NK-92 treated with Interleukin-12 subunit alpha and Interleukin-12 subunit beta, amount 100 ng/mL, for 24 hours (cell line): ENCODE data around the gene CFAP126.
A peak's percentile ranks its signal among the peaks of the same experiment; 100 is the strongest.
"Not testable (repeated sequence)": the region's sequence is repeated elsewhere in the genome, so short reads cannot be mapped to it uniquely, and the experiment has no call there.

Source experiments
- DNase-seq: peaks from one replicate; lab custom pipeline; 2025; lab: John Stamatoyannopoulos, UW

CFAP126 gene, protein sequence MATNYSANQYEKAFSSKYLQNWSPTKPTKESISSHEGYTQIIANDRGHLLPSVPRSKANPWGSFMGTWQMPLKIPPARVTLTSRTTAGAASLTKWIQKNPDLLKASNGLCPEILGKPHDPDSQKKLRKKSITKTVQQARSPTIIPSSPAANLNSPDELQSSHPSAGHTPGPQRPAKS

DNA sequence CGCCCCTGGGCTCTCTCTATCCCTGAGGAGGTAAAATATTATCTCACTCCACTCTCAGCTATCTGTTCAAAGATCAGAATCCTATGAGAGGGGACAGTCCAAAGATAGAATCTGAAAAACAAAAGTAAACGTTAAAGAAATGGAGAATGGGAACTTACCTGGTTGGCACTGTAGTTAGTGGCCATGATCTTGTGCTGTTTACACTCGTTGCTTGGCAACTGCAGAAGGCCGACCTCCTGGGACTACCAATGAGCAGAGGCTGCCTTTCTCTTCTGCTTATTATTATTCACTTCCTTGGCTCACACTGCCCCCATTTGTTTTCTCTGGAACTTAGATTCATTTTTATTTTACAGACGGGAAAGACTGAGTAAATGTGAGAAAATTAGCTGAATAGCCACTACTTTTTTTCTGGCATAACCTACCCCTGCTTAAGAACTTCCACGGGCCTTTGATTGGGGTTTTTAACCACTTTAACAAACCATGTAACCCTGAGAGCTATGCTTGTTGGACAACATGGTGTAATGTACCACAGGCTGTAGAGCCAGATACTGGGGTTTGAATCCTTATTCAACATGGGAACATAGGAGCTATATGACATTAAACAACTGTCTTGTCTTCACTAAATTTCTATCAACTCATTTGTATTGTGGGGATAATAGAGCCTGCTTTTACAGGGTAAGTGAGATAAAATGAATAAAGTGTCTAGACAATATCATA lies at the start of gene CFAP126:
Gene CFAP126 (minus strand): TSS at position 193 of the 717 bp plus-strand sequence. CDS start 8 bp downstream, at position 185.
- DNase-seq = no peak

DNA sequence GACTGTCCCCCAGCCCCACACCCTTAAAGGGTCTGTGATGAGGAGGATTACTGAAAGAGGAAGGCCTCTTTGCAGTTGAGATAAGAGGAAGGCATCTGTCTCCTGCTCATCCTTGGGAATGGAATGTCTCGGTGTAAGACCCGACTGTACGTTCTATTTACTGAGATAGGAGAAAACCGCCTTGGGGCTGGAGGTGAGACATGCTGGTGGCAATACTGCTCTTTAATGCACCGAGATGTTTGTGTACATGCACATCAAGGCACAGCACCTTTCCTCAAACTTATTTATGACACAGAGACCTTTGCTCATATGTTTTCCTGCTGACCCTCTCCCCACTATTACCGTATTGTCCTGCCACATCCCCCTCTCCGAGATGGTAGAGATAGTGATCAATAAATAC lies 45.4 kb upstream of the CFAP126 start:
- DNase-seq = not testable (repeated sequence)

DNA sequence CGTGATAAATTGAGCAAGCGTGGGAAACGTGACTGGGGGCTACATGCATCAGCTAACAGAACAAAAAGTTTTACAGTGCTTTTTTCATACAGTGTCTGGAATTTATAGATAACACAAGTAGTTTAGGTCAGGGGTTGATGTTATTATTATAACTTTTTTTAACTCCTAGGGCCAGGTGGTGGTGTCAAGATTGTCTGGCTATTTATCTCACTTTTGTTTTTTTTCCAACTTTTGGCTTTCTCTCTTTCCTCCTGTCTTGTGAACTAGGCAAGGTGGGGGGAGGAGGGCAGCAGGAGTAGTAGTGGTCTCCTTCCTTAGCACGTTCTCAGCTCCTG lies 42.9 kb upstream of the CFAP126 start:
- not testable (repeated sequence) for DNase-seq

DNA sequence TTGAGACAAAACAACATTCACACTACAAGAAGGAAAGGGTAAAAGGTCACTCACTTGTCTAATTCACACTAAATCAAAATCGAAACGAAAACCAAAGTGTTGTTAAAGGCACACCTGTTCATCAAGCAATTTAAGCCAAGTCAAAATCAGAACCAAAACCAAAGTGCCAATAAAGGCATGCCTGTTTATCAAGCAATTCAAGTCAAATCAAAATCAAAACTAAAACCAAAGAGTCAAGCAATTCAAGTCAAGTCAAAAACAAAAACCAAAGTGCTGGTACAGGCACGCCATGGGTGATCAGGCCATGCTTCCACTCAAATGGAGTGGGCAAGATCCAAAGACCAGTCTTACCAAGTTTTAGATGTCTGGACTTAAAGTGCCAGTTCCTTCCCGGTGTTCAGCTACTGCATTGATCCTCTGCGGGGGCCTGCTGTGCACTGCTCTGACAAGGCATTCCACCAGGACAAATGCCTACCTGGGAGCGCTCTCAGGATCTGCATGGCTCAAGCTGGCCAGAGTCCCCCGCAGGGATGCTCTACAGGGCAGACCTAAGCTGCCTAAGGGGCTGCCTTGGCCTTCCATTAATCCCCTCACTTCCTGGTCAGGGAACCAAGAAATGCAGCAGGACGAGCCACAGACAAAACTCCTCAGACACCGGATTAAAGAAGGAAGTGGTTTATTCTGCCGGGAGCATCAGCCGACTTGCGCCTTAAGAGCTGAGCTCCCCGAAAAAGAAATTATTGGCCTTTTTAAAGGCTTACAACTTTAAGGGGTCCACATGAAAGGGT lies 42.4 kb upstream of the CFAP126 start:
- DNase-seq = not testable (repeated sequence)

DNA sequence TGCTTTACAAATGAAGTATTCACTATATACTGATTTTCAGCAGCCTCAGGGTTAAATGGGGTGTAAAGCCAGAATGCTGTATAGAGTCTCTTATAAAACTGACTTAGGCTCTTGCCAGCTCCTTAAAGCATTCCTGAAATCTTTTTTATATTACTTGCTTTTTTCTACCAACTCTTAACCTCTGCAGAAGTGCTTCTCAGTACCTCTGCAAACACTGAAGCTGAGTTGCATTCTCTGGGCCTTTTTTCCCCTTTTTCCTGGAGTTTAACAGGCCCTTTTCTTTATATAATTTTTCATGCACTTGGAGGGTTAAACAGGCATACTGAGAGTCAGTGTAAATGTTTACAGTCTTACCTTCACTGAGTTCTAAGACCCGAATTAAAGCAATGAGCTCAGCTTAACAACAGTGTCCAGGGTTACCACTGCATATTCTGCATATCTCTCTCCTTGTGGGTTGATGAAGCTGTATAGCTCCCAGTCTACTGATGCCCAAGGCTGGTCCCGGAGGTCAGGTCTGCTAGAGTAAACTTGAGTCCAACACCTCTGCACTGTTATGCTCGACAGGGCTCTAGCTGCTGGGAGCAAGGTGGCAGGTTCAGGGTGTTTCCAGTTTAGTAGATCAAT lies 40.9 kb upstream of the CFAP126 start:
- DNase-seq = no peak

DNA sequence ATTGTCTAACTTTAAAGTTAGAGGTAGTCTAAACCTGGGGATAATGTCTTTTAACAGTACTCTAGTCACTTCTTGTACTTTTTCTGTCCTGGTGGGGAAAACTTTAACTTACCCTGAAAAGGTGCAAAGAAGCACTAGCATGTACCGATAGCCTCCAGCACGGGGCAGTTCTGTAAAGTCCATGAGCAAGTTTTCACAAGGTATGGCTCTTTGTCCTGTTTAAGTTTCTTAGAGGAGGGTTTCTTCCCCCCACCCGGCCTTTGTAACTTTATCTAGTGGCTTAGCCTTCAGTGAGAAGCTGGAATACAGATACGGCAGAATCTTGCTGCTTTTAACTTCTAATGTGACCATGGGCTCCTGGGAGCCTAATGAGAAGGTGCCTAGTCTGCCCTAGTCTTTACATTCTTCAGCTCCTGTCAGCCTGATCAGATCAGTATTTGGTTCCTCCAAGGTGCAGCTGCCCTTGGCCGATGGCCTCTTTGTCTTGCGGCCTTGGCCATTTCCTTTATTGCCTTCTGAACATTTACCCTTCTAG lies 39.8 kb upstream of the CFAP126 start:
- no peak for DNase-seq

DNA sequence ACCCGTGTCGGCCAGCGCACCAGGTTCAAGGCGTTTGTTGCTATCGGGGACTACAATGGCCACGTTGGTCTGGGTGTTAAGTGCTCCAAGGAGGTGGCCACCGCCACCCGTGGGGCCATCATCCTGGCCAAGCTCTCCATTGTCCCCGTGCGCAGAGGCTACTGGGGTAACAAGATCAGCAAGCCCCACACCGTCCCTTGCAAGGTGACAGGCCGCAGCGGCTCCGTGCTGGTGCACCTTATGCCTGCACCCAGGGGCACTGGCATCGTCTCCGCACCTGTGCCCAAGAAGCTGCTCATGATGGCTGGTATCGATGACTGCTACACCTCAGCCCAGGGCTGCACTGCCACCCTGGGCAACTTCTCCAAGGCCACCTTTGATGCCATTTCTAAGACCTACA lies 38.9 kb upstream of the CFAP126 start:
- DNase-seq = not testable (repeated sequence)

DNA sequence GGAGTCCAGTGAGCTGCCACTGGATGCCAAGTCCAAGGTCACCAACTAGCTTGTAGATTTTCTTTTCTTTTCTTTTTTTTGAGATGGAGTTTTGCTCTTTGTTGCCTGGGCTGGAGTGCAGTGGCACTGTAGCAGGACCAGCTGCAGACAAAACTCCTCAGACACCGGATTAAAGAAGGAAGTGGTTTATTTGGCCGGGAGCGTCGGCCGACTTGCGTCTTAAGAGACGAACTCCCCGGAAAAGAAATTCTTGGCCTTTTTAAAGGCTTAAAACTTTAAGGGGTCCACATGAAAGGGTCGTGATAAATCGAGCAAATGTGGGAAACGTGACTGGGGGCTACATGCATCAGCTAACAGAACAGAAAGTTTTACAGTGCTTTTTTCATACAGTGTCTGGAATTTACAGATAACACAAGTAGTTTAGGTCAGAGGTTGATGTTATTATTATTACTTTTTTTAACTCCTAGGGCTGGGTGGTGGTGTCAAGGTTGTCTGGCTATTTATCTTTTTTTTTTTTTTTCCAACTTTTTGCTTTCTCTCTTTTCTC lies 36.4 kb upstream of the CFAP126 start:
- no peak for DNase-seq

DNA sequence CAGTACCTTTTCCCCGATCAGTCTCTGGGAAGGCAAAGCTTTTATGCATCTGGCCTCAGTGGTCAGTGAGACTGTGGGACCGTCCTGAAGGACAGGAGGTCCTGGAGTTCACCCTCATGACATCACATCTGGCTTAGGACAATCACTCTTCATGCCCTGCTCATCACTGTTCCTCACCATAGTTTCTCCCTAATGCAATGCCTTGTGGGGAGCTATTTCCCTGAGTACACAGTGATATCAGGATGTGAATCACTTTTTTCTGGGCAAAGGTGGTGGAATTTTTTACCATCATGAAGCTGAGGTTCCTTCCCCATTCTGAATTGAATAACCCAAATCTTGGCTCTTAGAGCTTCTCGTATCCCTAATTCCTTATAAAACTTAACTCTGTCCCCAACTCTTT lies 34.8 kb upstream of the CFAP126 start:
- no peak for DNase-seq

DNA sequence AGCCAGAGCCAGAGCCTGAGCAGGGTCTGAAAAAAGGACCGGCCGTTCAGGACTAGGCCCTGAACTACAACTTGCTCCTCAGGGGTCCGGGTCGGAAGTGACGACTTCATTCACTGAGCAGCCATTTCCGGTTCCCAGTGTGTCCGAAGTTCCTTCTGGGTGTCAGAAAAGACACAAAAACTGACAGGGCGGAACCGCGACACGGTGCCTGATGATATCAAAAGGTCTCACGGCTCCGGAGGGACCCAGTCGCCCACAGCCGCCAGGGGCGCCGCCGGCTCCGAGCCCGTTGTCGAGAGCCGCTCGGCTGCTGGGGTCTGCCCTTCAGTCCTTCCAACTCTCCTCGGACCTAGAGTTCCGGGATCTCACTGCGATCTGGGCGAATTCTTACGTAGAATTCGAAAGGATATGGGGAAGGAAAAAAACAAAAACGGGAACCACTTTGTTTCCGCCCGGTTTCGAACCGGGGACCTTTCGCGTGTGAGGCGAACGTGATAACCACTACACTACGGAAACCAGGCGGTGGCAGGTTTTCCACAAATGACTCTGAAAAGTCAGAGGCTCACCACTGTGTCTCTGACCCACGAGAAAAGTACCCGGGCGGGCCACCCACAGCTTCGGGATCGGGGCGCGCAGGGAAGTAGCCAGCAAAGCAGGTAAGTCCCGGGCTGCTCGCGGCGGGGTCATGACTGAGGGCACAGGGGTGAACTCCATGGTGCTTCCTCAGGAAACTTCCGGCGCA lies 31.8 kb upstream of the CFAP126 start:
- peak; percentile 90 for DNase-seq

DNA sequence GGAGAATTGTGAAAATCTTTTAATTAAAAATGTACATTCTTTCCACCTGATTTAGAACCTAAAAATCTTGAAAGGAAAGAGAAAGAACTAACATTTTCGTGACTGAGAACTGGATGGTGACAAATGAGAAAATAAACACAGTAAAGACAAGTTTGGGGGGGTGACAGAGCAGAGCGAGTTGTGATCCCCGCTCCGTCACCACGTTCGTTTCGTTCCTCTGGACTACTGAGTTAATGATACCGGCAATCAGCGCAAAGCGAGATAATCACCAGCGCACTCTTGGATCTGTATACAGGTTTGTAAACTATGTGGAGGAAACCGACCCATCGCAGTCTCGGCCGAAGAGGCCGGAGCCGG lies 31.2 kb upstream of the CFAP126 start:
- DNase-seq = no peak

DNA sequence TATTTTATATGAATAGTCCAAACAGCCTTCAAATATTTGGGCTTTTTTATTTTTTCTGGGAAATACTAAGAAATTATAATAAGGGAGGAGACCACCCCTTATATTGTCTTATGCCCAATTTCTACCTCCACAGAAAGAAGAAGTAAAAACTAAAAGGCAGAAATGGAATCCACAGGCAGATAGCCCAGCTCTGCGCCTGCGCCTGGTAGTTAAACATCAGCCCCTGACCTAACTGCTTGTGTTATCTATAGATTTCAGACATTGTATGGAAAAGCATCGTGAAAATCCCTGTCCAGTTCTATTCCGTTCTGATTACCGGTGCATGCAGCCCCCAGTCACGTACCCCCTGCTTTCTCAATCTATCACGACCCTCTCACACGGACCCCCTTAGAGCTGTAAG lies 29.4 kb upstream of the CFAP126 start:
- DNase-seq = not testable (repeated sequence)

DNA sequence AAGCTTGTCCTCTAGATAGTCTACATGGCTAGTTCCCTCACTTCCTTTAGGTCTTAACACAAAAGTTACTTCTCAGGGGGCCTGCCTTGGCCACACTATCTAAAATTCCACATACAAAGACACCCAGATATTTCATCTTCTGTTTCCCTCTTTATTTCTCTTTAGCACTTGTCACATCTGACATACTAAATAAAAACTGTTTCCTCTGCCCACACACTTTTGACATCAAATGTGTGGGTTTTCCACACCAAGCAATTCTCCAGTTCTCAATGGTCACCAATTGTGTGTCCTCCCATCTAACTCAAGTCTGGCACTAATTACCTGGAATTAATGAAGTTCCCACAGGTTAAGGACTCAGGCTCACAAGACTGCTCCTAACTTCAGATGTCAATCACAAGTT lies 25.5 kb upstream of the CFAP126 start:
- no peak for DNase-seq

DNA sequence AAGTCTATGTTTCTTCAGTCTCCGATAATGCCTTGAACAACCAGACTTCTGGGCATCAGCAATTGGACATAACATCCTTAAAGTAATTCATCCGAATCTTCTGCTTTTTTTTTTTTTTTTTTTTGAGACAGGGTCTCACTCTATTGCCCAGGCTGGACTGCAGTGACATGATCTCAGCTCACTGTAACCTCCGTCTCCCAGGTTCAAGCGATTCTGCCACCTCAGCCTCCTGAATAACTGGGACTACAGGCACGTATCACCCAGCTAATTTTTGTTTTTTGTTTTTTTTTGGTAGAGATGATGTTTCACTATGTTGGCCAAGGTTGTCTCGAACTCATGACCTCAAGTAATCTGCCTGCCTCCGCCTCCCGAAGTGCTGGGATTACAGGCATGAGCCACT lies 23.9 kb upstream of the CFAP126 start:
- no peak for DNase-seq

DNA sequence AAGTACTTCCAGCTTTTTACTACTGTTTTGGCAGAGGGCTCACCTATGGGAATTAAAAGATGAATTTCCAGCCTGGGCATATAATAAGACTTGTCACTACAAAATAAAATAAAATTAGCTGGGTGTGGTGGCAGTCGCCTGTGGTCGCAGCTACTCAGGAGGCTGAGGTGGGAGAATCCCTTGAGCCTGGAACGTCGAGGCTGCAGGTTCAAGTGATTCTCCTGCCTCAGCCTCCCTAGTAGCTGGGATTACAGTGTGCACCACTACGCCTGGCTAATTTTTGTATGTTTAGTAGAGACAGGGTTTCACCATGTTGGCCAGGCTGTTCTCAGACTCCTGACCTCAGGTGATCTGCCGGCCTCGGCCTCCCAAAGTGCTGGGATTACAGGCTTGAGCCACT lies 23.5 kb upstream of the CFAP126 start:
- DNase-seq = not testable (repeated sequence)

DNA sequence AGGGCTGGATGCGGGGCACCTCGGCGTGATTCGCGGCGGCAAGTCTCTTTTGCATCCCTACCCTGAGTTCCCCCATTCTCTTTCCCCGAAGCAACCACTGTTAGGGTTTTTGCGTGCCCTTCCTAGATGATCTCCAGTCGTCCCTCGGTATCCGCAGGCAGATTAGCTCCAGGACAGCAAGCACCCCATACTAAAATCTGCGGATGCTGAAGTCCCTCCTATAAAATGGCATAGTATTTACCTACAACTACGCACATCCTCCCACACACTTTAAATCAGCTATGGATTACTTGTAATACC lies 22.8 kb upstream of the CFAP126 start:
- DNase-seq = no peak

DNA sequence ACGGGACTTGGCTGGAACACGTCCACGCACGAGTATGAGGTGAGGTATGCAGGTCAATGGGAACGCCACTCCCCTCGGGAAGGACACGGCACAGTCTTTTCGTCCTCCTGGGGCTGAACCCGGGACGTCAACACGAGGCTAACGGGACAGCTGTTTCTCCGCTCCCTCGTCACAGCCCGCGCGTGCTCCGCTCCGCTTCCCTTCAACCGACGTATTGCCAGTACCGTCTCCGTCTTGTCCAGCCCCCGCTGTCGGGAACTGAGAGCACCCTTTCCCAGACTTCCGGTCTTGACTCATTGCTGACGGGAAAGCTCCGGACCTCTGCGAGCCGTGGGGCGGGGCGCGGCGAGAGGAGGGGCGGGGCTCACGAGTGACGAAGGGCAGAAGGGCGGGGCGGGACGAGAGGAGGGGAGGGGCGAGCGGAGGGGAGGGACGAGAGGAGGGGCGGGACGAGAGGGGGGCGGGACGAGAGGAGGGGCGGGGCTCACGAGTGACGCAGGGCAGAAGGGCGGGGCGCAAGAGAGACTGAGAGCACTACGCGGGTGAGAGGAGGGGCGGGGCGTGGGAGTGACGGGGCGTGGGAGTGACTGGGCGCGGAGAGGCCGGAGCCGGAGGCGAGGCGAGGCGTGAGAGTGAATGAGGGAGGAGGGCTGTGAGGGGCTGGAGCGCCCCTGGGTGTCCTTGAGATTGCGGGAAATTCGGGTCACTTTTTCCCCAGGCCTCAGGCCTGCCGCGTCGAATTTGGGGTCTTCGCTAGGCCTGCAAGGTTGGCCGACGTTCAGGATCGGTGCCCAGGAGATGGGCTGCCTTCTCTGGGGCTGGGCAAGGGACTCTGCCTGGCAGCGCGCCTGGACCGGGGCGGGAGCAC lies 22.2 kb upstream of the CFAP126 start:
- DNase-seq = peak; percentile 97

DNA sequence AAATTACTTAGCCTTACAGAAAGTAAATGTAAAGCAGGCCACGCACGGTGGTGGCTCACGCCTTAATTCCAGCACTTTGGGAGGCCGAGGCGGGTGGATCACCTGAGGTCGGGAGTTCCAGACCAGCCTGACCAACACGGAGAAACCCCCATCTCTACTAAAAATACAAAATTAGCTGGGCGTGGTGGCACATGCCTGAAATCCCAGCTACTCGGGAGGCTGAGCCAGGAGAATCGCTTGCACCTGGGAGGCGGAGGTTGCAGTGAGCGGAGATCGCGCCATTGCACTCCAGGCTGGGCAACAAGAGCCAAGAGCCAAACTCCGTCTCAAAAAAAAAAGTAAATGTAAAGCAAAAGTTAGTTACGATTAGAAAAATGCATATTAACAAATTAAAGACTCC lies 21.5 kb upstream of the CFAP126 start:
- DNase-seq = not testable (repeated sequence)

DNA sequence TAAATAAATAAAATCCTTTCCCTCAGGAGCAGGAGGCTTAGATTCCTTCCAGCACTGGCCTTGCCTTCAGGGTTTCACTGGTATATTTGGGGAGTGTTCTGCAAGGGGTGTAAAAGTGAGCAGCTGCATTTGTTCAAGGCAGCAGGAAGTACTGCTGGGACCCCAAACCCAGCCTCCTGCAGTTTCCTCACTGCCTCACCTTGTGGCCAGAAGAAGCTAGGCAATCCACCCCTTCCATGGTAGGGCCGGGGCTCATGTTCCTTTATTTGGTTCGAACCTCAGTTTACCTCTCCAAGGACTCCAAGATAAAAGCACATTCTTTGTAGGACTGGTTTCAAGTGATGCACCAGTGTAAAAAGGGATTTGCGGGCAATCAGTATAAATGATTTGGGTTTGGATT lies 21.0 kb upstream of the CFAP126 start:
- no peak for DNase-seq

DNA sequence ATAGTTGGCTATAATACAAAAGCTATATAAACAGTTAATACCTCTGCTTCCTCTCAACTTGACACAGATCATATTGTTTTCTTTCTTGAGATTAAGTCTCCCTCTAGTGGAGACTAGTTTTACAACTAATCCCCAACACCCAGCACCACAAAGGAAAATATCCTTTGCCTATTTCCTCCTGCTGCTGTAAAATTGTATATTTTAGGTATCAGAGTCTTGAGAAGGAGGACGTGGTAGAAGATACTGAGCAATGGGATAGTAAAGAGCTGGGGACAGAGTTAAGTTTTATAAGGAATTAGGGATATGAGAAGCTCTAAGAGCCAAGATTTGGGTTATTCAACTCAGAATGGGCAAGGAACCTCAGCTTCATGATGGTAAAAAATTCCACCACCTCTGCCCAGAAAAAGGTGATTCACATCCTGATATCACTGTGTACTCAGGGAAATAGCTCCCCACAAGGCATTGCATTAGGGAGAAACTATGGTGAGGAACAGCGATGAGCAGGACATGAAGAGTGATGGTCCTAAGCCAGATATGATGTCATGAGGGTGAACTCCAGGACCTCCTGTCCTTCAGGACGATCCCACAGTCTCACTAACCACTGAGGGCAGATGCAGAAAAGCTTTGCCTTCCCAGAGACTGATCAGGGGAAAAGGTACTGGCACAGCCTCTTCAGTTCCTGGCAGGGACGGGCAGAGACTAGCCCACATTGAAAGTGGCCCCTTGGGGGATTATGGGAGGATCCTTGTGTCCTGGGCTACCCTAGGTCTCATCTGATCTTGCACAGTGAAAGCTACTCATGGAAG lies 14.7 kb upstream of the CFAP126 start:
- DNase-seq = no peak
